NT2/D1 (cell line): ENCODE results near the gene ZDHHC21.

Source experiments
- YY1 ChIP-seq: IDR thresholded peaks from 2 replicates; pipeline ENCODE4 v1.6.1; 2011; ENCODE audit not compliant: insufficient read length, insufficient read depth
- ZNF274 ChIP-seq: IDR thresholded peaks from 2 replicates; pipeline ENCODE4 v1.6.1; 2011; ENCODE audit warnings: mild to moderate bottlenecking, low read depth, low read length

DNA sequence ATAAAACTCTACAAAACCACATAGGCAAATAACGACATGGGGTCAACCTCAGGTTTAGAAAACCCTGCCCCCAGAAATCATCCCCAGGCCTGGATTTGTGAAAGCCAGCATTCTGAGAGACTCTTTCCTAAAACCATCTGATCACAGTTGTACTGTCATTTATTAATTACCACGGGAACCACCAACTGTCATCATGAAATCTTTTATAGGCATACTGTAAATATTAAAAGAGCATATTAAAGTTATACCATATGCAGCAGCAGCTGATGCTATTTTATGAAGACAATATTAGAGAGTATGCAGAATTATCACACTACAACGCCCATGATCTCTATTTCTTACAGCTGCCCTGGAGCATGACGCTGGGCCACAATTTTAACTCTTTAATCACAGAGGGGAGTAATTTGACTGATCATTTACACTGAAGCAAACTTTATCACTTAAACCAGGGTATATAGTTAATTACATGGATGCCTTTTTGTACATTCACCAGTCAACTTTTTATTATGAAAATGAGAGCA lies 9.0 kb upstream of the ZDHHC21 start:
- TF ChIP-seq ZNF274 (no peak), YY1 (no peak)
